Brain microvascular endothelial cell (primary cell): Measurements from ENCODE around the gene TTC39B.

Experiments used
- DNase-seq: peaks from one replicate; pipeline ENCODE4 v3.0.0-alpha.2; 2020
- H3K27ac ChIP-seq: fragments of 250-450 bp; sonication (Bioruptor Pico); 2 replicates; pipeline ENCODE4 v1.5.1; 2020; ENCODE audit warnings: mild to moderate bottlenecking, moderate library complexity
- H3K27me3 ChIP-seq: fragments of 250-450 bp; sonication (Bioruptor Pico); replicated peaks from 2 replicates; pipeline ENCODE4 v1.5.1; 2020; ENCODE audit warnings: mild to moderate bottlenecking
- H3K36me3 ChIP-seq: fragments of 250-450 bp; sonication (Bioruptor Pico); replicated peaks from 2 replicates; pipeline ENCODE4 v1.5.1; 2020; ENCODE audit warnings: mild to moderate bottlenecking
- H3K4me3 ChIP-seq: 2 replicates; pipeline ENCODE4 v1.5.1; 2011; ENCODE audit warnings: low read depth, mild to moderate bottlenecking, control low read depth, low read length, moderate library complexity
- in situ Hi-C: cut with HindIII; loops from 2 replicates; pipeline ENCODE4 v1.10.0; 2017; ENCODE audit warnings: low sequenced_read_pairs, low pct_ligation_motif_present
- TF ChIP-seq, protein P1 (sequence below): IDR thresholded peaks from 2 replicates; pipeline ENCODE4 v1.5.1; 2011; ENCODE audit warnings: low read depth, mild to moderate bottlenecking, moderate library complexity, low read length, control low read depth, inconsistent platforms; ENCODE audit errors: missing control alignments

Gene TTC39B

DNA sequence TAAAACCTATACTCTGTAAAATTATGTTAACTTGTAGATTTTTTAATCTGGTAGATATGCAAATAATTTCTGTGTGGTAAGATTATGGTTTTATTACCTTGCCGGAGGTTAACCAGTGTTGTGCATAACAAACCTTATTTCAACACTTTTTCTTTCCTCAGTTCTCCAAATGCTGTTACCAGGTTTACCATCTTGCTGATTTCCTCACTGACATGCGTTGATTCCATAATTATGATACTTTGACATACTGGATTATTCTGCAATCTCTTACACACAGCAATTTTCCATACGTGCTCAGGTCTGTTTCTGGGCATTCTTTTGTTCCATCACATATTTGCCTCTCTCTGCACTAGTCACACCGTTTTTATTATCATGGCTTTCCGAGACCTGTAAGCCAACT is 77.6 kb downstream of the TTC39B start:
- no peaks in the 10 kb centered on the region for H3K36me3 ChIP-seq
- TF ChIP-seq, protein P1, sequence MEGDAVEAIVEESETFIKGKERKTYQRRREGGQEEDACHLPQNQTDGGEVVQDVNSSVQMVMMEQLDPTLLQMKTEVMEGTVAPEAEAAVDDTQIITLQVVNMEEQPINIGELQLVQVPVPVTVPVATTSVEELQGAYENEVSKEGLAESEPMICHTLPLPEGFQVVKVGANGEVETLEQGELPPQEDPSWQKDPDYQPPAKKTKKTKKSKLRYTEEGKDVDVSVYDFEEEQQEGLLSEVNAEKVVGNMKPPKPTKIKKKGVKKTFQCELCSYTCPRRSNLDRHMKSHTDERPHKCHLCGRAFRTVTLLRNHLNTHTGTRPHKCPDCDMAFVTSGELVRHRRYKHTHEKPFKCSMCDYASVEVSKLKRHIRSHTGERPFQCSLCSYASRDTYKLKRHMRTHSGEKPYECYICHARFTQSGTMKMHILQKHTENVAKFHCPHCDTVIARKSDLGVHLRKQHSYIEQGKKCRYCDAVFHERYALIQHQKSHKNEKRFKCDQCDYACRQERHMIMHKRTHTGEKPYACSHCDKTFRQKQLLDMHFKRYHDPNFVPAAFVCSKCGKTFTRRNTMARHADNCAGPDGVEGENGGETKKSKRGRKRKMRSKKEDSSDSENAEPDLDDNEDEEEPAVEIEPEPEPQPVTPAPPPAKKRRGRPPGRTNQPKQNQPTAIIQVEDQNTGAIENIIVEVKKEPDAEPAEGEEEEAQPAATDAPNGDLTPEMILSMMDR = no peak
- DNase-seq = no peak

DNA sequence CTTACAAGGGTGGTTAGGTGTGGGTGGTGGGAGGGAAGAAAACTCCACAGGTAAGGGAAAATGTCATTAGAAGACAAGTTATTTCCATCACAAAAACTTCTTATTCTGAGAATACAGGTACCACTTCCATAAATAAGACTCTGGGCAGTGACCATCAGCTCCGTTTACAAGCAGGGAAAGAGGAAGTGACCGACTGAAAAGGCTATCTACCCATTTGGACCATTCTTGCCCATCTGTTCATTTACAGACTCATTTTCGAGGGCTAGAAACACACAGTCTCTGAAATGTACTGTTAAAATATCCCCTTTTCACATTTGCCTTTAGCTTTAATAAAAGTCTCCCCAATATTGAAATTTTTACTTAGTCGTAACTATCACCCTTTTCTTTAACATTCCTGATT is 79.5 kb downstream of the TTC39B start:
- in situ Hi-C loops = no loop called here
- Histone ChIP-seq H3K27me3 (no peaks in the 10 kb centered on the region), H3K27ac (no peak overlapping the region), H3K36me3 (no peaks in the 10 kb centered on the region), H3K4me3 (no peak overlapping the region)
- no peak for DNase-seq
- TF ChIP-seq, protein P1 = no peak

More for the DNA sequence above, 77.6 kb downstream of the TTC39B start:
- Histone ChIP-seq H3K27me3 (no peaks in the 10 kb centered on the region), H3K4me3 (no peak overlapping the region), H3K27ac (no peak overlapping the region)
- in situ Hi-C loops = no loop called here

DNA sequence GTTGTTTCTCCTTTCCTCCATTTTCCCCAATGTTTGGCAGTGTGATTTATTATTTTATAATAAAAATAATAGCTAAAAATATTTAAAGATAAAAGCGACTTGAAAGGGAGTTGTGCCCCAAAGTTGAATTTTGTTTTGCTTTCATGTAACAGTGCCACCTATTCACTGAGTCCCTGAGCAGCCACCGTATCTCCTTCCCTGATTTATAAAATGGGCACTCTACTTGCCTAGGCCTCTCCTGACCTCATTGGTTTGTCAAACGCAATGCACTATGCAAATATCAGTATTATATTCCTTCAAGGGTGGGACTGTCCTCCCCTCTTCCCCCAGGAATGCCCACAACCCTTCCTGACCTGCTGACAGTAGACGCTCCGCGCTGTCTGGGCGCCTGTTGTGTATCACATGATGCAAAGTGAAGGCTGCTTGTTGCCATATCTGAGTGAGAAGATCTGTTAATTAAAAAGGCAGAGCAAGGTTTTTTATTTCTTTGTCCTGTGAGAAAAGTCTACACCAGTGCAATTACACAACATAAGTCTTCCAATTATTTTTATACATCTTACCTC is 81.4 kb downstream of the TTC39B start:
- H3K27me3 ChIP-seq = no peaks in the 10 kb centered on the region
- no peak overlapping the region for H3K27ac ChIP-seq
- no peak for DNase-seq
- in situ Hi-C loops = no loop called here
- no peak overlapping the region for H3K4me3 ChIP-seq
- TF ChIP-seq, protein P1 = no peak
- H3K36me3 ChIP-seq = no peaks in the 10 kb centered on the region

DNA sequence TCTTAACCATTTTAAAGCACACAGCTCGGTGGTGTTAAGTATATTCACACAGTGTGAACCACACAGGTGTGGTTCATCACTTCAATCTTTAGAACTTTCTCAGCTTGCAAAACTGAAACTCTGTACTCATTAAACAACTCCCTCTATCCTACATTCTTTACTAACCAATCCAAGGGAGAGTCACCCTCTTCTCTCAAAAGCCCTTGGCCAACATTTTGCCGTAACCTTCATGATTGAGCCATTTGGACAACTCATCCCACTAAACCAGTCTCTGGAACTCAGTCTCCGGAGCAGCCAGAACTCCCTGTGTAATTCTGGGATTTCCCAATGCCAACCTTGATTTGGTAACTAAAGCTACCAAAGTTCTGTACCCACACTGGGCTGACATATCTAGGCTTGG is 84.7 kb downstream of the TTC39B start:
- TF ChIP-seq, protein P1 = no peak
- in situ Hi-C loops = no loop called here

DNA sequence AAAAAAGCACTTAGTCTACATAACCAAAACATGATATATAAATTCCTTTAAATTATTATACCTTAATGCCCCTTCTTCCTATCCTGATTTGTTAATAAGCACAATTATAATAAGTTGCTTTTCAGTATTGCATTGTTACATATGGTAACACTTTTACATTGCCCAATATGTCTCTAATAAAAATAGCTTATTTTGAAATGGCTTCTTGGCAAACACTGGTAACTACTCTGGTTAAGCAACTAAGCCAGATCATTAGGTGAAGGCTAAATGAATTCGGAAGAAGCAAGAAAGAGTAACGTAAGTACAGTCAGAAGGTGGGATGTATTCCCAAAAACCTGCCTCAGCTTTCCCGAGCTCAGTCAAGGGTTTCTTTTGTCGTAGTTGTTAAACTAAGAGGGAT is 85.3 kb downstream of the TTC39B start:
- Histone ChIP-seq H3K4me3 (no peak overlapping the region), H3K27ac (no peak overlapping the region), H3K36me3 (no peaks in the 10 kb centered on the region), H3K27me3 (no peaks in the 10 kb centered on the region)
- TF ChIP-seq, protein P1 = no peak
- no peak for DNase-seq
- in situ Hi-C loops = no loop called here

More for the DNA sequence above, 84.7 kb downstream of the TTC39B start:
- Histone ChIP-seq H3K27ac (no peak overlapping the region), H3K27me3 (no peaks in the 10 kb centered on the region), H3K4me3 (no peak overlapping the region), H3K36me3 (no peaks in the 10 kb centered on the region)
- DNase-seq = no peak

DNA sequence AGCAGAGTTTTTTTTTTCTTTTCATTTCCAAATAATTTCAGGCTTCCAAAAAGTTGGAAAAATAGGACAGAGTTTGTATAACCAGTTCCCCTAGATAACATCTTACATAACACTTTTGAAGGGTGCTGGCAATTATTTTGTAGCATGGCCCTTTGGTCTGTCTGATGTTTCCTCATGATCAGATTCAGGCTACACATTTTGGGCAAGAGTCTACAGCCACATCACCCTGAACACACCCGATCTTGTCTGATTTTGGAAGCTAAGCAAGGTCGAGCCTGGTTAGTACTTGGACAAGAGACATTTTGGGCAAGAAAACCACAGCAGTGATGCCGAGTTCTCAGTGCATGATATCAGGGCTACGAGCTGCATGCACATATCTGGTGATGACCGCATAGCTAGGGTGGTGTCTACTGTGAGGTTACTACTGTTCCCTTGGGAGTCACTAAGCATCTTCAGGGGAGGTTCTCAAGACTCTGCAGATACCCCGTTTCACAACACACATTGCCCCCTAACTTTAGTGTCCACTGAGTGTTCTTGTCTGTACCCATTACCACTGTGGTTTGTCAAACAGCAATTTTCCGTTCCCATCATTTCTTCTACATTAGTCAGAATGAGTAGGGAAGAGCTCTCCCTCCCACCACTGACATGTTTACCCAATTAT is 86.2 kb downstream of the TTC39B start:
- no peaks in the 10 kb centered on the region for H3K36me3 ChIP-seq
- peak; percentile 52 for DNase-seq
- no peak overlapping the region for H3K27ac ChIP-seq
- TF ChIP-seq, protein P1 = no peak
- no peak overlapping the region for H3K4me3 ChIP-seq
- in situ Hi-C loops = no loop called here
- H3K27me3 ChIP-seq = no peaks in the 10 kb centered on the region
